Activated CD4-positive, alpha-beta T cell treated with anti-CD3 and anti-CD28 coated beads, Interleukin-2, amount 50 U/mL, for 16 hours (primary cell): ENCODE results near the gene OR2B6.
"Not testable (repeated sequence)": the region's sequence is repeated elsewhere in the genome, so short reads cannot be mapped to it uniquely, and the experiment has no call there.

ENCODE experiments used
- DNase-seq: peaks from one replicate; pipeline ENCODE4 v3.0.0-alpha.2; 2020

The OR2B6 gene

DNA sequence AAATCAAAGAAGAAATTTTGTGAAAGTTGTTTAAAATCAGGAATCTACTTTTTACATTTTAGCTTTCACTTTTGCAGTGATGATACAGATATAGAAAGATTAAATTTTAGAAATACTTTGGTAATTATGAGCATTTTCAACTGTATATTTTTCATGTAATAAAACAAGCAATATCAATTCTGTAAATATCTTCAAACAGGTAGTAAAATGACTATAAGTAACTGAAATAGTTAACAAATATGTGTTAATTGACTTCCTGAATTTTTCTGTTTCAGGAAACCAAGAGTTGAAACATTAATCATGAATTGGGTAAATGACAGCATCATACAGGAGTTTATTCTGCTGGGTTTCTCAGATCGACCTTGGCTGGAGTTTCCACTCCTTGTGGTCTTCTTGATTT lies at the start of gene OR2B6:
OR2B6 (plus strand) TSS at position 301 of the 400 bp plus-strand sequence; CDS start at position 301, 0 bp downstream.
- no peak for DNase-seq

- DNase-seq, result no peak
These were observed 49.0 kb upstream of the OR2B6 start for GRCh38 chr6:27908017-27908416.

GRCh38 chr6:27911956-27912446 lies 45.0 kb upstream of the OR2B6 start, which contains the start of gene OR2B2:
Gene OR2B2 (minus strand): TSS chr6:27912396. CDS start chr6:27912319, 77 bp downstream.
- DNase-seq, result no peak

GRCh38 chr6:27922949-27923348 lies 34.1 kb upstream of the OR2B6 start:
- no peak for DNase-seq

GRCh38 chr6:27924179-27924578 lies 32.9 kb upstream of the OR2B6 start:
- no peak for DNase-seq

GRCh38 chr6:27928041-27928440 lies 29.0 kb upstream of the OR2B6 start:
- not testable (repeated sequence) for DNase-seq

DNA sequence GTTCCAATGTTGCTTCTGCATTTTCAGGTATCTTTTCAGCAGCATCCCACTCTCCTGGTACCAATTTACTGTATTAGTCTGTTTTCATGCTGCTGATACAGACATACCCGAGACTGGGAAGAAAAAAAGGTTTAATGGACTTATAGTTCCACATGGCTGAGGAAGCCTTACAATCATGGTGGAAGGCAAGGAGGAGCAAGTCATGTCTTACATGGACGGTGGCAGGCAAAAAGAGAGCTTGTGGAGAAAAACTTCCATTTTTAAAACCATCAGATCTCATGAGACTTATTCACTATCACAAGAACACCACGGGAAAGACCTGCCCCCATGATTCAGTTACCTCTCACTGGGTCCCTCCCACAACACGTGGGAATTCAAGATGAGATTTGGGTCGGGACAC lies 27.1 kb upstream of the OR2B6 start:
- DNase-seq, result not testable (repeated sequence)

- DNase-seq, result no peak
These were observed 25.8 kb upstream of the OR2B6 start for GRCh38 chr6:27931209-27931608.

DNA sequence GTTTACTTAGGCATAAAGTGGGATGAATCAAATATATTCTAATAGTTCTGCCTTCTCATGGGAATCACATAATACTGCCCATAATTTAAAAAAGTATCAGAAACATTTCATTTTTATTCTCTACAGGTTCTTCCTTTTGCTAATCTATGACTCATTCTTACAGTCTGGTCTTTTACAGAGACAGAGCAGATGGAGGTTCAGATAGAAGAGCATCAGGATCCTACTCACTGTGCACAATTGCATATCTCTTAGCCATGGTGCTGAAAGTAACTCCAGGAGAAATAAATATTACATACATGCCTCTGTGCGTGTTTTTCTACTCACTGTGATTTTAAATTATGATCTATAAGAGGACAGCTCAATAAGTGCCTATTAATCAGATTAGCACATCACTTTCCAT lies 16.3 kb upstream of the OR2B6 start:
- DNase-seq, result no peak

DNA sequence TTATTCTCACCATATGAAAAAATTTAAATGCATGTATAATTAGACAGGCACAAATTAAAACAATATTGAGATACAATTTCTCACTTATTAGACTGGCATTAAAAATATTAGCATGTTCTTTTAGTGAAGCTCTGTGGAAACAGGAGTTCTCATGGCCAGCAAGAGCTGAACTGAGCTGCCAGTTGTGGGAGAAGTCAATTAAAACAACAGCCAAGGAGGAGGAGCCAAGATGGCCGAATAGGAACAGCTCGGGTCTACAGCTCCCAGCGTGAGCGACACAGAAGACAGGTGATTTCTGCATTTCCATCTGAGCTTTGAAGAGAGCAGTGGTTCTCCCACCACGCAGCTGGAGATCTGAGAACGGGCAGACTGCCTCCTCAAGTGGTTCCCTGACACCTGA lies 14.0 kb upstream of the OR2B6 start:
- not testable (repeated sequence) for DNase-seq

DNA sequence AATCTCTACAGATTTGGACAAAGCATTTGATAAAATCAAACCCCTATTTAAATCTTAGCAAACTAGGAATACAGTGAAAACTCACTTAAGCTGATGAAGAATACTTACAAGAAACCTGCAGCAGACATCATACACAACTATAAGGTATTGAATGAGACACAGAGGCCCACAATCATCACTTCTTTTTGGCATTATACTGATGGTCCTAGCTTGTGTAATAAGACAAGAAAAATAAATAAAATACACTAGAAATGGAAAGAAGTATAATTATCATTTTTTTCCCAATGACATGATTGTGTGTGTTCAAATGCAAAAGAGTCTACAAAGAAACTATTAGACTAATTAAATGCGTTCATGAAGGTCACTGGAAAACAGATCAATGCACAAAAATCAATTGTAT lies 8.8 kb upstream of the OR2B6 start:
- no peak for DNase-seq

- DNase-seq, result no peak
These were observed 6.0 kb upstream of the OR2B6 start for GRCh38 chr6:27951040-27951439.

DNA sequence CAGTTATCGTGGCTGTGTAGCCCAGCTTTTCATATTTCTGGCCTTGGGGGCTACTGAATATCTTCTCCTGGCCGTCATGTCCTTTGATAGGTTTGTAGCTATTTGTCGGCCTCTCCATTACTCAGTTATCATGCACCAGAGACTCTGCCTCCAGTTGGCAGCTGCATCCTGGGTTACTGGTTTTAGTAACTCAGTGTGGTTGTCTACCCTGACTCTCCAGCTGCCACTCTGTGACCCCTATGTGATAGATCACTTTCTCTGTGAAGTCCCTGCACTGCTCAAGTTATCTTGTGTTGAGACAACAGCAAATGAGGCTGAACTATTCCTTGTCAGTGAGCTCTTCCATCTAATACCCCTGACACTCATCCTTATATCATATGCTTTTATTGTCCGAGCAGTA lies 475 bp downstream of the OR2B6 start:
- DNase-seq, result no peak

DNA sequence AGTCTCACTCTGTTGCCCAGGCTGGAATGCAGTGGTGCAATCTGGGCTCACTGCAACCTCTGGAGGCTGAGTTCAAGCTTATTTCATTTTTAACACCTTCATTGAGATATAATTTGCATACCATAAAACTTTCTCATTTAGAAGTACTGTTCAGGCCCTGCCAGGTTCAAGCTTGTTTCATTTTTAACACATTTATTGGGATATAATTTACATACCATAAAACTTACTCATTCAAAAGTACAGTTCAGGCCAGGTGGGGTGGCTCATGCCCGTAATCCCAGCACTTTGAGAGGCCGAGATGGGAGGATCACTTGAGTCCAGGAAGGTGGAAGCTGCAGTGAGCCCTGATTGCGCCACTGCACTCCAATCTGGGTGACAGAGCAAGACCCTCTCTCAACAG lies 5.5 kb downstream of the OR2B6 start:
- no peak for DNase-seq

GRCh38 chr6:27966044-27966443 lies 9.0 kb downstream of the OR2B6 start:
- DNase-seq, result no peak

GRCh38 chr6:27966816-27967426 lies 9.9 kb downstream of the OR2B6 start:
- DNase-seq, result no peak

GRCh38 chr6:27970444-27970843 lies 13.4 kb downstream of the OR2B6 start:
- no peak for DNase-seq

DNA sequence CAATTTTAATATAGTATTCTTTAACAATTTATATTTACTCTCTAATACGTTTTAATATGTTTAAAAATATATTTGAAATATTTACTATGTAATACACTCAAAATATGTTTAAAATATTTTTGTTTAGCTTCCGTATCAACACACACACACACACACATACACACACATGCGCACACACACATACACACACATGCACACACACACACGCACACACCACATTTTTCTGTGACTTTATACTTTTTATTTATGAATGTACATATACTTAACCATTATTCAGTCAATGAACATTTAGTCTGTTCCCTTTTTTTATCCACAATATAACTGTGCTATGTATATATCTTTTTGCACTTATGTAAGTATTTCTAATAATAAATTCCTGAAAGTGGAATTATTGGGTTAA lies 15.7 kb downstream of the OR2B6 start:
- no peak for DNase-seq

GRCh38 chr6:27977387-27977786 lies 20.3 kb downstream of the OR2B6 start:
- DNase-seq, result no peak

GRCh38 chr6:27978705-27979104 lies 21.7 kb downstream of the OR2B6 start:
- no peak for DNase-seq

DNA sequence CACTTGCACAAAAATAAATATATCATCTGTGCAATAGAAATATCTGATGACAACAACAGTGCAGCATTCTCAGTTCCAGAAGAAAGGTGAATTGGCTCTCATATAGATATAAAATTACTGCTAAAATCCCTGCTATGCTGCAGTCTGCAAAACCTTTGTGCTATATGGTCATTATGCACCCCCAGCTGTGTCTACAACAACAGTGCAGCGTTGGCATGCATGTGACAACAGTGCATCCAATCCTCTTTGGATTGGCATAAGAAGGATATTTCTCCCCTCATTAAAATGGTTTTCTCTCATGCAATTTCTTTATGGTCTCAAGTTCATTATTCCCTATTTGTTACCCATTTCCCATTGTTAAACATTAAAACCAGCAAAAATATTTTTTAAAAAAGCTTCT lies 23.1 kb downstream of the OR2B6 start:
- DNase-seq, result no peak

GRCh38 chr6:27986928-27987725 lies 30.1 kb downstream of the OR2B6 start:
- DNase-seq, result no peak

DNA sequence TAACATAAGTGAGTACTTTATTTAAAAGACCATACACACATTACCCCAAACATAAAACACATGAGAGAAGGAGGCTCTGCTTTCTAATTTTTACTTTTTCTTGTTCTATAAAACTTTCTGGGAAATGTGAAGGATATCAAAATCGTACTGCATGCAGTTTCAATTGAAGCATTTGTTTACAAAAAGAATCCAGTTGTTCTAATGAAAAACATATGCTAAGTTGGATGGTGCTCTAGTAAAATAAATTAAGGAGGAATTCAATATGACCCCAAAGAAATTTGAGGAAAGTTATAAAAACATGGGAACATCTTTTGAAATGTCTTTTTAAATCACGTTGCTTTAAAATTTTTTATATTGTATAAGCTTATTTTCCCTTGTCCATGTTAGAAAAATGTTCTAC lies 37.6 kb downstream of the OR2B6 start:
- no peak for DNase-seq

- DNase-seq, result no peak
These were observed 43.5 kb downstream of the OR2B6 start for GRCh38 chr6:28000351-28001045.
